DMS153 treated with DMSO at 0.1 percent for 48 hours (cell line): ENCODE data around the gene MYO1D.
"Not testable (repeated sequence)": the region's sequence is repeated elsewhere in the genome, so short reads cannot be mapped to it uniquely, and the experiment has no call there.

Experiments used
- DNase-seq: peaks from one replicate; lab custom pipeline; 2025; ENCODE audit not compliant: unreplicated experiment; lab: John Stamatoyannopoulos, UW

MYO1D gene

DNA sequence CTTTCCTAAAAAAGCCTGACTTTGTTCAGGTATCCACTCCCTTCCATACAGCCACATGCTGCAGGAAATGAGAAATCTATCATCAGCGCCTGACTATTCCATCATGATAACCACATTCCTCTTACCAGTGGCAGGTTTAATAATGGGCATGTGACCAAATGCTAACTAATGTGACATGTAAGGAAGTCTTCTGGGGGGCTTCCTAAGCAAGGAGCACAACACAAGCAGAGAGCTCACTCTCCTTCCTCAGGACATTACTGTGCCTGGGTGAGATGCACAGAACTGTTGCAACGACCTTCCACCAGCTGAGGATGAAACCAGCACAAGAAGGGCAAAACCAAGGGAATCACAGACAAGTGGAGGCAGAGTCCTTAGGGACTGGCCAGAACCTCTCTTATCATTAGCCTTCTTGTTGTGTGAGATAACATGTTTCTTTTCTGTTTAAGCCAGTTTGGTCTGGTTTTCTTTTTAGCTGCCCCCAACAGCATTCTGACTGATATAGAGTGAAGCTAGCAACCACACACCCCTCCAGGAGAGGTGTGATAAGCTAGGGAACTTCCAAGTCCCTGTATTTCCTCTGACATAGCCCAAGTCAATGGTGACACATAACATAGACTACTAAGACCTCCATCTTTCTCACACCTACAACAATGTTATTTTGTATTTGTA, 16.9 kb downstream of the MYO1D start:
- DNase-seq: no peak

DNA sequence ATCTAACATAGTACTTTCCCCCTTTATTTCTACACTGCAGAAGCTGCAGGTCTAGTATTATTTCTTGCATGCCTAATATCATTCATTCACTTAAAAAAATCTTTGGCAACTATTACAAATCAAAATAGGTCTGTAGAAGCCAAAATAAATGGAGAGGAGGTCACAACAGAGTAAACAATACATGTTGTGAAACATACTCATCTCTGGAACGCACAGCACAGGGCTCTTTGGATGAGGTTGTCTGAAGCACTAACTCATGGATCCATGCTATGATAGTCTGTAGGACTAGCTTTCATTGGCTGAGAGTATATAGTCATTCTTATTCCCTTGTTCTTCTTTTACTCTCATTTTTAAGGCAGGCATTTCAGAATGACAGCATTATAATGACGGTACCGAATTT, 21.3 kb downstream of the MYO1D start:
- no peak for DNase-seq

DNA sequence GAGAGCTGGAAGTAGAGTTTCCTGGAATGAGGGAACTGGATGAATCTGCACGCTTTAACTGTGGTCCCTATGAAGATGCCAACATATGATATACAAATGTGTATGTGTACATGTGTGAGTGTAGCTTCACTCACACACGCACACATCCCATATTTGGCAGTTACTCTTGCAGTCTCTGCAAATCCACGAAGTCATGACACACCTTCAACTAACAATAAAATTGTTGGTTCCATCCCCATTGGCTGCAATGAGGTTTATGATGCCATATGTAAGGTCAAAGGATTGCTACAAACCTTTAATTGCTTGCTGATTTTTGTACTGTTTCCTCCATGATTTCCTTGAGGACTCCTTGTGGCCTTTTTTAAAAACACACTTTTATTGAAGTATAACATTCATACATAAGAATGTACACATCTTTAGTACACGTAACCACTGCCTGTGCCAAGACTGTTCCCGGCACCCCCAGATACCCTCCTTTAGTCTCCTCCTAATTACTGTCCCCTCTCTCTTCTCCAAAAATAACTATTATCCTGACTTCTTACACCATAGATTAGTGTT, 22.0 kb downstream of the MYO1D start:
- no peak for DNase-seq

DNA sequence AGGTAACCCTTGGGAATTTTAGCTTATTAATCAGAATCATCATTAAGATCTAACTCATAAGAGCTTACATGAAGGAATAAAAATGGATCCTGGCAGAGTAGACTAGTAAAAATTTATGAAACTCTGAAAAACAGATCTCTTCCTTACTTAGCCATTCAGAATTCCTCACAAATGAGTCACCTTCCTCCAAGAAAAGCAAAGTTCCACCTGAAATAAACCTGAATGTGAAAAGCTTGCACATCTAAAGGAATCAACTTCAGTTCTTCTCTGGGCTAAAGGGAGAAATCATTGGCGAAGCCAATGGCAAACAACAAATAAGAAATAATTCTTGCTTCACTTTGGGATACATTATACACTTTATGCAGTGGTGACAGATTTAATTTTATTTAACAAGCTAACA, 22.7 kb downstream of the MYO1D start:
- no peak for DNase-seq

DNA sequence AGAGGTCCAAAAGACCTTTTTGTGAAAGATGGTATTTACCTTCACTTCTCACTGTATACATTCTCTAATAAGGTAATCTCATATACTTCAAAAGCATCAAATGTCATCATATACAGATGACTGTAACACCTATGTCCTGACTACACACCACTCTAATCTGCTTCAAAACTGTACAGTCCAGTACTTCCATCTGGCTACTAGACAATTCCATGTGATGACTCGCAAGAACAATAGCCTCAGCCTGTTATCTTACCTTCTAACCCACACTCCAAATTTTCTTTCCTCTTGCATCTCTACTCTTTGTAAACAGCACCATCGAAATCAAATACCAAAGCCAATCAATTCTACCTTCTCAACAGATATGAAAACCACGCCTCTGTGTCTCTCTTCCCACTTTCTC, 24.1 kb downstream of the MYO1D start:
- no peak for DNase-seq

DNA sequence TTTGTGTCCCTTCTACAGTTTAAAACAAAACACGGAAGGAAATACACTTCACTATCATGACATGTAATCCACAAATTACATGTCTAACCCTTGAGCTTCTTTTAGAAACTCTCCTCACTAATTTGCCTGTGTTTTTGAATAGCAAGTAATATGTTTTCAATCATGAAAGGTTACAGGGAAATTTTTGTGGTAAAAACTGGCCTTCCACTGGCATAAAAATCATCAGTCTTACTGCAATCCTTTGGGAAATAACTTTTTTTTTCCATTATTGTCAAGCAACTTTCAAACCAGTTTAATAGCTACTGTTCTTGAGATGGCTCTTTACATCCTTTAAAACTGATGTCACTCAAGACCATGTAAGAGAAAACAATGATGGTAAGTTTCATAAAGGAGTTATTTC, 27.0 kb downstream of the MYO1D start:
- no peak for DNase-seq

DNA sequence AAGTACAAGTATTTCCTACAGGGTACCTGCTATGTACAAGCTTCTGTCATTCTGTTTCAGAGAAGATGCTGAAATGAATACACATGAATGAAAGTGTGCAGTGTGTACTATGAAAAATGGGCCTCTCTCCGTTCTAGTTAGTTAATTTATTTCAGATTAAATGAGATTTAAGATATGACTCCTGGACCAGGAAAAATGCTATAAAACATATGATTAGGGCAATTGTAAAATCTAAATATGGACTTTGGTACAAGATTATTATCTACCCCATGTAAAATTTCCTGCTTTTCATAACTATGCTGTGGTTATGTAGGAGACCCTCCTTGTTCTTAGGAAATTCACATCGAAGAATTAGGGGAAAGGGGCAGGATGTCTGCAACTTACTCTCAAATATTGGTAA, 28.9 kb downstream of the MYO1D start:
- no peak for DNase-seq

DNA sequence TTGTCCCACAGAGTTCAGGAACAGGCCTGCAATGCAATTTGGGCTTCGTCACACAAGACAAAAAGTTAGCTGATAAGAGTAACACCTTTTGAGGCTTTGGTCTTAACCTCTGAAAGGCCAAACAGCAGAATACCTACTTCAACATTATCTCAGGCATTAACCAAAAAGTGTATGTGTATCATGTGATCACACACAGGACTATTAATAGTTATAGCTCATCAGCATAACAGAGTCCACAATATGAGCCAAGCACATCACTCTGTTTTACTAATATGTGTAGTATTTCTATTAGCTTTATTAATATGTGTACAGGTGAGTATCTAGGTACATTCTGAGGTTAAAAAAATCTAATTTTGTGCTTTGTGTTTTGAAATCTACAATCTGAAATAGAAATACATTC, 30.8 kb downstream of the MYO1D start:
- DNase-seq: no peak

DNA sequence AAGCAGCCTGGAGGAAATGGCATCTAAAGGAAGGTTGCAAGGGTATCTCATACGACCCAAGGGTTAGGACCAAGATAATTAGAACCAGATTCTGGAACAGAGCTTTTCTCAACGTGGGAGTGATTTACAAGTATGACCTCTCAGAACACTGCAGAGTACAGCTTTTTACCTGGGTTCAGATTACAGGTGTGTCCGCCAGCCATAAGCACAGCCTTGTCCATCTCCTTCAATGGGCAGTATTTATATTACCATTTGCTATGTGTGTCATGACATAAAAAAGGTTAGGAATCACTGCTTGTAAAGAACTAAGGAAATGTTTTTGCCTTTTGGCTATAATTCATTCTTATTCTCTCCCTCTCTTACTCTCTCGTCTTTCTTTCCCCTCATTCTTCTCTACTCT, 36.7 kb downstream of the MYO1D start:
- no peak for DNase-seq

DNA sequence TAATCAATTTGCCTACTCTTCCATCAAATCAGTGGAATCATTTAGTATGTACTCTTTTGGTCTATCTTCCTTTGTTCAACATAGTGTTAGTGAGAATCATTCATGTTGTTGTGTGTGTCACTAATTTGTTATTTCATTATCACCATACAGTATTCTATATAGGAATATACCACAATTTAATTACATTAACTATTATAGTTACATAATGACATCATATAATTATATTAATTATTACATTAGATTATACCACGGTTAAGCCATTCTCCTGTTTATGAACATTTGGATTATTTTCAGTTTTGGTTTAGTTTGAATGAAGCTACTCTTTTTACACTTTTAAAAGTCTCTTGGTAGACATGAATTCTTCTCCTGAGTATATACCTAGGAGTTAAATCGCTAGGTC, 40.4 kb downstream of the MYO1D start:
- no peak for DNase-seq

DNA sequence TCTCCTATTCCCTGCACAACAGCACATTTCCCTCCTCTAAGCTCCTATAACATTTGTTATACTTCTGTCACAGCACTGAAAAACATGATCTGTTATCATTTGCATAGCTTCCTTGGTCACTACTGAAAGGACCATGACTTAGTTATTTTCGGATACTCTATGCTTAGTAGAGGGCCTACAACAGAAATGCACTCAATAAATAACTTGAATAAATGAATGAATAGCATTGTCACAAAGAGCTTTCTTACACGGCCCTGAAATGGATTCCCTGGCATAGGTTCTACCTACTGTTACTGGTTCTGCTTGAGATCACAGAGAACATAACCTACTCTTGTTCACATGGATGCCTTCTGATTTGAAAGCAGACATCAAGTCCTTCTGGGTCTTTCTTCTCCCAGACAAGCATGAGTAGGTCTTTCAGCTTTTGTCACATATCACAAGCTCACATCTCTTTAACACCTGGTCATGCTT, 41.6 kb downstream of the MYO1D start:
- DNase-seq: no peak

DNA sequence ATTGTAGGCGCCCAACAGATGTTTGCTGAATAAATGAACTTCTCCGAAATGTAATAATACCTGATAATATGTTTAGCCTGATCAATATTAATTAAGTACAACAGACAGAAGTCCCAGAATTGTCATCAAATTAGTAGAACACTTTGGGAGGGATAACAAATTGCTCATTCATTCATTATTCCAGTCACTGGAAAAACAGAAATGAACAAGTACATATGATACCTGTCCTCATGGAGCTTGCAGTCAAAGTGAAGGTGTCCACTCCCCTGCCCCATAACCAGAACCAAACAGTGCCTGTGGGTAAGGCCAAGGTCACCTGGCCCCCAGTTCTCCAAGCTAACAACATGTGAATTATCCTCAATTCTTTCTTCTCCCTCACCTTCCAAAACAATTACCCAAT, 42.8 kb downstream of the MYO1D start:
- no peak for DNase-seq

DNA sequence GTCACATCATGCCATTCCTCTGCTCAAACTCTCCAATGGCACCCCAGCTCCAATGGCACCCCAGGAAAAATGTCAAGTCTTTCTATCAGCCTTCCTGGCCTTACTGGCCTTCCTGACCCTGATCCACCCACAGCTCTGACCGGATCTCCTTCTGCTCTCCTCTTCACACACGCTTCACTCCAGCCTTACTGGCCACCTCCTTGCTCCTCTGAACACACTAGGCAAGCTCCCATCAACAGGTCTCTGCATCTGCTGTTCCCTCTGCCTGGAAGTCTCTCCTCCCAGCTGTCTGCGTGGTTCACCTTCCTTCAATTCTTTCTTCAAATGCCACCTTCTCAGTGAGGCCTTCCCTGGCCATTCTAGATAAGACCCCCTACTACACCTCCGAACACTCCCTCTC, 43.4 kb downstream of the MYO1D start:
- DNase-seq: no peak

DNA sequence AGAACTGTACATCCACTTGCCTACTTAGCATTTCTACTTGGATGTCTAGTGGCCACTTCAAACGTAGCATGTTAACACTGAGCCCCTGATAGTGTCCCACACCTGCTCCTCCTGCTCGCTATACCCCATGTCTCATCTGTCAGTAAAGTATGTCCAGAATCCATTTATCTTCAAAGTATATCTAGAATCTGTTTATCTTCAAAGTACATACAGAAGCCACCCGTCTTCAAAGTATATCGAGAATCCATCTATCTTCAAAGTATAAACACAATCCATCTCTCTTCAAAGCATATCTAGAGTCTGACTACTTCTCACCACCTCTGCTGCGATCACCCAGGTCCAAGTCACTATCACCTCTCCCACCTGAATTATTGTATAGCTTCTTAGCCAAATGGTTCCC, 43.8 kb downstream of the MYO1D start:
- DNase-seq: no peak

DNA sequence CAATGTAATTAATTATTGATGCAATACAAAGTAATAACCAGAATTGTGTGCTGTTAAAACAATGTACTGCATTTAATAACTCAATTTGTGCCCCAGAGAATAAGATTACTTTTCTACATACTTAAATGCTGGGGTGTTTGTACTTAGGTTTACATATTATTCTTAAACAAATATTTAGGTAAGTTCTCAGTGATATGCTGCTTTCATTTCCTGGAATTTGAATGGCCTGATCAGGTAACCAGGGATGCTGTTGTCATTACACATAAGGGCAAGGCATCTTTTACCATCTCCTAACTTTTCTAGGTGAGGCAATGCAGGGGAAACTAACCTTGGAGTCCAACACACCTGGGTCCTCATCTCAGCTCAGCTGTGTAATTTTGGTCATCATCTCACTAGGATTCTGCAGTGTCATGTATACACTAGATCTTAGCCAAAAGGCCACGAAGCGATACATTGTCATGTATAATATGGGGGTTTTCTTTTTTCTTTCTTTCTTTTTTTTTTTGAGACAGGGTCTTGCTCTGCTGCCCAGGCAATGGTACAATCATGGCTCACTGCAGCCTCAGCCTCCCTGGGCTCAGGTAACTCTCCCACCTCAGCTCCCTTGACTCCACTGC, 45.2 kb downstream of the MYO1D start:
- DNase-seq: no peak

DNA sequence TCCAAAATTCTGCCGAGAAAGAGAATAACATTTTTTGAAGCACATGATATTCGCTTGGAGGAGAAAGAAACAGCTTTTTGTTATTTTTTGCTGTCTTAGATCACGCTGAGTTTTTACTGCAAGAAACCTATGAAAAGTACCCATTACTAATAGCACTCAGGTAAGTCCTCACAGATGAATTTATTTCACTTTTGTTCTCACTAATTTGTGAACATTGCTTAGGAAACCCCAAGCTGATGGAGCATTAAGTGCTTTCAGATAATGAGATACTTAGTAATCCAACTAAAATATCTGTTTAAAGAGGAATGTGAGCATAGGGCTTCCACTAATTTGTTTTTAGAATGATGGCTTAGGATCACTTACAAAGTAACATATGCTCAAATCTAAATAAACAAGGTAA, 45.7 kb downstream of the MYO1D start:
- no peak for DNase-seq

DNA sequence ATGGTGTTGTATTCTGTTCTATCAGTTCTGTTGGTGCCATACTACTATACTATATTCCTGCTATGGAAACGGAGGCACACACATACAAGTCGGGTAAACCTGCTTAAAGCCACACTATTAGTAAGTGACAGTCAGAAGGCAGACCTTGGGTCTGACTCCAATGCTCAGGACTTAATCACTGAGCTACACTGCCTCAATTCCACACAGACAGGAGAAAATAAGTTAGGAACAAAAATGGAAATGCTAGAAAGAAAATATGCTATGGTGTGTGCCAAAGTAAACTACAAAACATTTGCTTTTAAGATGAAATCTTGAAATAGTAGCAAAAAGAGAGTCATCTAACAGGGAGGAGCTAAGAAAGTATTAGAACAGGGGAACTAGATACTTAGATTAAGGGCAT, 48.1 kb downstream of the MYO1D start:
- no peak for DNase-seq

DNA sequence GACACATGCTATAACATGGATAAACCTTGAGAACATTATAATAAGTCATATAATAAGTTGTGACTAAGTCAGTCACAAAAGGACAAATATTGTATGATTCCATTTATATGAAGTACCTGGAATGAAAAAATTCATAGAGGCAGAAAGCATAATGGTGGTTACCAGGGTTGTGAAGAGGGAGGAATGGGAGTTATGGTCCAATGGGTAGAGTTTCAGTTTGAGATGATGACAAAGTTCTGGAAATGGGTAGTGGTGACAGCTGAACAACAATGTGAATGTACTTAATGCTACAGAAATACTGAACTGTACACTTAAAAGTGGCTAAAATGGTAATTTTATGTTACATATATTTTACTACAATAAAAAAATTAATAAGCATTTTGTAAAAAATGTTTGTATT, 49.7 kb downstream of the MYO1D start:
- DNase-seq: no peak

DNA sequence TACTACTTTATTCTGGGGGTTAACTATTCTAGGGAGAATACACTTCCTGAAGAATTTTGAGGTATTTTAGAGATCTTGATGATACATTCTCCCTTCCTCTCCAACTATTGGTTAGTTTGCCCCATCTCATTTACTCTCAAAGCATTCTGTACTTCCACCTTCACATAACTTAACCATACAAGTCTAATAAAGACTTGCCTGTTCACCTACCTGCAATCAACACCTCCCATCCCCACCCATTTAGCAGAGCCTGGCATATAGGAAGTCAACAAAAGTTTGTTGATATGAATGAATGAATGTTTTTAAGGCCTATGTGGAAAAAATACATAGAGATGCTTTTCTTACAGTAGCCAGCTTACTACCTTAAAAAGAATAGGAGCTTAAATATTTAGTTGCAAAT, 50.8 kb downstream of the MYO1D start:
- no peak for DNase-seq

DNA sequence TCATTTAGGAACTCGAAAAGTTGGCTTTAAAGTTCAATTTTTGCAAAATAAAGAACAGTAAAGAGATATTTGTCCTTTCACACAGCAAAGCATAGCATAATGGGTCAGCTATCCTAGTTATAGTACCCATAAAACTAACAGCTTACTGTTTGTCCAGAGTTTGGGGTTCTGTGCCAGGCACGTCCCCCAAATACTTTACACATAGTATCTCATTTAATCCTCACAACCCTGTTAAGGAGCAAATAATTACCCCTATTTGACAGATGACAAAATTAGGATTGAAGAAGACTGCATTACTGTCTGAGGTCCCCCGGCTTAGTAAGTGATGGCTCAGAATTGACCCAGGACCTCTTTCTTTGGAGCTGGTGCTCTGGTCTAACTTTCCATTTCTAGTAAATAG, 52.6 kb downstream of the MYO1D start:
- DNase-seq: no peak

DNA sequence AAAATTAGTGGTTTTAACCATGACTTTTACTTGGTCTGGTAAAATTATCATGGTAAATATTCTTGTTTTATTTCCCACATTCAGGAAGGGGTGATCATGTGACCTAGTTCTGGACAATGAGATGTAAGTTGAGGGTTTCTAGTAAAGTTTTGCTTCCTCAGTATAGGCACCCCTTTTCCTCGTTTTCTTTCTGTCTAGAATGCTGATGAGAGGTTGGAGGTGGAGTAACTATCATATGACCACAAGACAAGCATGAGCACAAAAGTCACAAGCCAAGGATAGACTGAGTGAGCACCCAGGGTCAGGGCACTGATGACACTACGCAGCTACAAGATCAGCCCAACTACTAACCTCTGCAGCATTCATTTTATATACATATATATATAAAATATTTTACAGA, 53.9 kb downstream of the MYO1D start:
- DNase-seq: no peak

DNA sequence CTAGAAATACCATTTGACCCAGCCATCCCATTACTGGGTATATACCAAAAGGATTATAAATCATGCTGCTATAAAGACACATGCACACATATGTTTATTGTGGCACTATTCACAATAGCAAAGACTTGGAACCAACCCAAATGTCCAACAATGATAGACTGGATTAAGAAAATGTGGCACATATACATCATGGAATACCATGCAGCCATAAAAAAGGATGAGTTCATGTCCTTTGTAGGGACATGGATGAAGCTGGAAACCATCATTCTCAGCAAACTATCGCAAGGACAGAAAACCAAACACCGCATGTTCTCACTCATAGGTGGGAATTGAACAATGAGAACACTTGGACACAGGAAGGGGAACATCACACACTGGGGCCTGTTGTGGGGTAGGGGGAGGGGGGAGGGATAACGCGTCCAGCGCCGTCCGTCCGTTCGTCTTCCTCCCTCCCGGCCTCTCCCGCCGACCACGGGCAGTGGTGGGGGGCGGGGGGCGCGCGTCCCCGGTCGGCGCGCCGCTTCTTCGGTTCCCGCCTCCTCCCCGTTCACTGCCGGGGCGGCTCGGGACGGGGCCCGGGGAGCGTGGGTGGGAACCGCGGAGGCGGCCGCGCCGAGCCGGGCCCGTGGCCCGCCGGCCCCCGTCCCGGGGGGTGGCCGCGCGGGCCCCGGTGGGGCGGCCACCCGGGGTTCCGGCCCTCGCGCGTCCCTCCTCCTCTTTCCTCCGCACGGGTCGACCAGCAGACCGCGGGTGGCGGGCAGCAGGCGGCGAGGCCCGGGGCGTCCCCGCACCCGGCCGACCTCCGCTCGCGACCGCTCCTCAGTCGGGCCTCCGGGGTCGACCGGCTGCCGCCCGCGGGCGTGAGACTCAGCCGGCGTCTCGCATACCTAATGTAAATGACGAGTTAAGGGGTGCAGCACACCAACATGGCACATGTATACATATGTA, 54.7 kb downstream of the MYO1D start:
- not testable (repeated sequence) for DNase-seq
